OCI-LY7 (cell line): ENCODE results near the gene PRKG1. TPM values are rescaled to one million over a fixed set of nuclear protein-coding genes. Genes with fewer than 3 reads are reported as not detected.

ENCODE experiments used
- BruUV-seq: library from RNA; stranded (reverse); fragments of 400-500 nt; replicated peaks from 2 replicates; lab custom pipeline; 2021; lab: Mats Ljungman, UMichigan
- CTCF ChIA-PET: fragments of 300-600 bp; sonication (Branson Sonifier 250); formaldehyde crosslinking; loops from one replicate; lab custom pipeline; 2022; ENCODE audit warnings: antibody characterized with exemption; ENCODE audit not compliant: unreplicated experiment; lab: Charles Lee
- POLR2A ChIA-PET: fragments of 300-600 bp; sonication (Branson Sonifier 250); formaldehyde crosslinking; loops from one replicate; lab custom pipeline; 2022; ENCODE audit warnings: antibody characterized with exemption; lab: Charles Lee
- DNase-seq: peaks from one replicate; pipeline ENCODE4 v3.0.0-alpha.2; 2015; ENCODE audit warnings: low spot score
- H2AFZ ChIP-seq: fragments of 200-600 bp; sonication (generic), shearing (Covaris generic); 2 replicates; pipeline ENCODE4 v1.6.1; 2014; ENCODE audit warnings: mild to moderate bottlenecking, antibody characterized with exemption, low read length, moderate library complexity
- H3K27ac ChIP-seq: fragments of 200-600 bp; sonication (generic); 2 replicates; pipeline ENCODE4 v1.5.1; 2014; ENCODE audit warnings: mixed run types, low read depth, mild to moderate bottlenecking, moderate library complexity, low read length, inconsistent platforms; ENCODE audit not compliant: poor library complexity, severe bottlenecking
- H3K36me3 ChIP-seq: fragments of 200-600 bp; sonication (generic); 2 replicates; pipeline ENCODE4 v1.6.1; 2014; ENCODE audit warnings: mild to moderate bottlenecking, antibody characterized with exemption, low read length, moderate library complexity, mixed read lengths; ENCODE audit not compliant: insufficient read depth
- H3K4me1 ChIP-seq: fragments of 200-600 bp; sonication (generic); 2 replicates; pipeline ENCODE4 v1.5.1; 2014; ENCODE audit warnings: mild to moderate bottlenecking, low read length; ENCODE audit not compliant: insufficient read depth, poor library complexity, severe bottlenecking
- H3K4me2 ChIP-seq: fragments of 200-600 bp; sonication (generic); 2 replicates; pipeline ENCODE4 v1.6.1; 2014; ENCODE audit warnings: mild to moderate bottlenecking, low read length
- H3K4me3 ChIP-seq: fragments of 200-600 bp; sonication (generic); 2 replicates; pipeline ENCODE4 v1.5.1; 2014; ENCODE audit warnings: mild to moderate bottlenecking, low read depth, low read length; ENCODE audit not compliant: poor library complexity, severe bottlenecking
- H3K79me2 ChIP-seq: fragments of 200-600 bp; sonication (generic); 2 replicates; pipeline ENCODE4 v1.6.1; 2016; ENCODE audit warnings: low read depth, mild to moderate bottlenecking, low read length, moderate library complexity, mixed read lengths; ENCODE audit not compliant: insufficient read depth
- H3K9me2 ChIP-seq: fragments of 200-600 bp; sonication (generic); 2 replicates; pipeline ENCODE4 v1.6.1; 2016; ENCODE audit warnings: mild to moderate bottlenecking, low read length, mixed read lengths; ENCODE audit not compliant: insufficient read depth
- H3K9me3 ChIP-seq: fragments of 200-600 bp; sonication (generic); 2 replicates; pipeline ENCODE4 v1.6.1; 2014; ENCODE audit warnings: mild to moderate bottlenecking, mixed run types, low read length, mixed read lengths
- H4K20me1 ChIP-seq: fragments of 200-600 bp; sonication (generic); 2 replicates; pipeline ENCODE4 v1.6.1; 2014; ENCODE audit warnings: mild to moderate bottlenecking, antibody characterized with exemption, low read length, moderate library complexity, mixed read lengths; ENCODE audit not compliant: insufficient read depth
- CTCF ChIP-seq: fragments of 200-600 bp; sonication (generic); conservative IDR thresholded peaks from 2 replicates; pipeline ENCODE4 v1.5.1; 2014; ENCODE audit warnings: mild to moderate bottlenecking, antibody characterized with exemption, low read length, moderate library complexity, mixed read lengths
- EZH2phosphoT487 ChIP-seq: fragments of 200-600 bp; sonication (generic); IDR thresholded peaks from 2 replicates; pipeline ENCODE4 v1.6.1; 2018; ENCODE audit warnings: low read depth, borderline replicate concordance, mild to moderate bottlenecking, mixed run types, antibody characterized with exemption, low read length, moderate library complexity, mixed read lengths
- intact Hi-C: fragments of 100-400 bp; cut with micrococcal nuclease; formaldehyde crosslinking; loops from one replicate; pipeline ENCODE4 v1.10.0; 2022; ENCODE audit not compliant: unreplicated experiment
- total RNA-seq, 2 experiments: library from RNA; depleted of rRNA in 1 of 2; stranded (reverse); fragments of >200 nt in 1 of 2; shearing (Covaris generic) in 1 of 2; gene quantifications; 2 replicates each; pipeline ENCODE4 v1.2.3, GENCODE V29; 2014 to 2022

The PRKG1 gene
- total RNA-seq, 2 experiments from 2014 or later = not detected

GRCh38 chr10:52053497-52053896, 979.2 kb downstream of the PRKG1 start:
- Histone ChIP-seq H2AFZ (no peak overlapping the region), H3K79me2 (no peaks in the 10 kb centered on the region), H3K4me3 (no peak overlapping the region), H3K27ac (no peak overlapping the region), H3K36me3 (no peaks in the 10 kb centered on the region), H3K9me3 (no peaks in the 10 kb centered on the region), H3K4me2 (no peak overlapping the region), H3K4me1 (no peaks in the 10 kb centered on the region), H3K9me2 (no peaks in the 10 kb centered on the region; the same call in 1 of the 2 replicates), H4K20me1 (no peaks in the 10 kb centered on the region)
- intact Hi-C loops = loop anchor here (5.0 kb wide), 1 partner anchor 51 kb away; no protein-coding TSS in a partner anchor
- no TSS peak for BruUV-seq
- TF ChIP-seq EZH2phosphoT487 (no peak), CTCF (no peak)
- ChIA-PET POLR2A (no interaction called here), CTCF (no interaction called here)
- no peak for DNase-seq

- no peak for TF ChIP-seq EZH2phosphoT487
- TF ChIP-seq CTCF = no peak
- Histone ChIP-seq H3K4me2 (no peak overlapping the region), H3K9me2 (no peaks in the 10 kb centered on the region; the same call in 1 of the 2 replicates), H2AFZ (no peak overlapping the region), H3K4me1 (no peaks in the 10 kb centered on the region), H3K9me3 (no peaks in the 10 kb centered on the region), H4K20me1 (no peaks in the 10 kb centered on the region), H3K4me3 (no peak overlapping the region), H3K27ac (no peak overlapping the region), H3K36me3 (no peaks in the 10 kb centered on the region), H3K79me2 (no peaks in the 10 kb centered on the region)
- ChIA-PET POLR2A (no interaction called here), CTCF (no interaction called here)
- BruUV-seq = no TSS peak
- no peak for DNase-seq
- intact Hi-C loops = no loop called here
Observed at GRCh38 chr10:52056291-52056690, 982.0 kb downstream of the PRKG1 start.

- Histone ChIP-seq H3K9me3 (no peaks in the 10 kb centered on the region), H3K4me3 (no peak overlapping the region), H3K79me2 (no peaks in the 10 kb centered on the region), H3K4me2 (no peak overlapping the region), H4K20me1 (no peaks in the 10 kb centered on the region), H3K36me3 (no peaks in the 10 kb centered on the region), H3K4me1 (no peaks in the 10 kb centered on the region), H2AFZ (no peak overlapping the region), H3K27ac (no peak overlapping the region), H3K9me2 (no peaks in the 10 kb centered on the region; the same call in 1 of the 2 replicates)
- BruUV-seq = no TSS peak
- intact Hi-C loops = no loop called here
- CTCF ChIA-PET = no interaction called here
- no peak for DNase-seq
- TF ChIP-seq EZH2phosphoT487 = no peak
- TF ChIP-seq CTCF = no peak
- POLR2A ChIA-PET = no interaction called here
Observed at GRCh38 chr10:52059089-52059488, 984.8 kb downstream of the PRKG1 start.
